MM.1S (cell line): ENCODE measurements around the gene RHOC.
A peak's percentile ranks its signal among the peaks of the same experiment; 100 is the strongest.

Experiments used
- DNase-seq: peaks from one replicate; pipeline ENCODE4 v3.0.0-alpha.2; 2015
- H2AFZ ChIP-seq: fragments of 300-600 bp; sonication (generic); 2 replicates; pipeline ENCODE4 v1.6.0; 2016; ENCODE audit warnings: antibody characterized with exemption, low read length
- H3F3A ChIP-seq: fragments of 300-600 bp; sonication (generic); 2 replicates; pipeline ENCODE4 v1.6.1; 2016; ENCODE audit warnings: mild to moderate bottlenecking, antibody characterized with exemption, low read length, moderate library complexity, mixed read lengths; ENCODE audit not compliant: insufficient read depth
- H3K27ac ChIP-seq: fragments of 300-600 bp; sonication (generic); 2 replicates; pipeline ENCODE4 v1.5.1; 2016; ENCODE audit warnings: mild to moderate bottlenecking, low read length
- H3K27me3 ChIP-seq: fragments of 300-600 bp; sonication (generic); replicated peaks from 2 replicates; pipeline ENCODE4 v1.6.0; 2016; ENCODE audit warnings: low read length; ENCODE audit not compliant: insufficient read depth
- H3K36me3 ChIP-seq: fragments of 300-600 bp; sonication (generic); replicated peaks from 2 replicates; pipeline ENCODE4 v1.6.1; 2016; ENCODE audit warnings: mild to moderate bottlenecking, low read length, mixed read lengths; ENCODE audit not compliant: insufficient read depth
- H3K4me1 ChIP-seq: fragments of 300-600 bp; sonication (generic); 2 replicates; pipeline ENCODE4 v1.6.1; 2016; ENCODE audit warnings: low read length, mixed read lengths
- H3K4me2 ChIP-seq: fragments of 300-600 bp; sonication (generic); 2 replicates; pipeline ENCODE4 v1.6.0; 2016; ENCODE audit warnings: low read depth, low read length
- H3K4me3 ChIP-seq: fragments of 300-600 bp; sonication (generic); 2 replicates; pipeline ENCODE4 v1.5.1; 2016; ENCODE audit warnings: low read length, mixed read lengths
- H3K79me2 ChIP-seq: fragments of 300-600 bp; sonication (generic); 2 replicates; pipeline ENCODE4 v1.6.1; 2016; ENCODE audit warnings: mixed run types, low read length, mixed read lengths
- H3K9ac ChIP-seq: fragments of 300-600 bp; sonication (generic); 2 replicates; pipeline ENCODE4 v1.6.1; 2016; ENCODE audit warnings: low read length, mixed read lengths
- H3K9me2 ChIP-seq: fragments of 300-600 bp; sonication (generic); replicated peaks from 2 replicates; pipeline ENCODE4 v1.6.1; 2016; ENCODE audit warnings: mild to moderate bottlenecking, low read length, mixed read lengths; ENCODE audit not compliant: insufficient read depth
- H3K9me3 ChIP-seq: fragments of 300-600 bp; sonication (generic); replicated peaks from 2 replicates; pipeline ENCODE4 v1.6.1; 2016; ENCODE audit warnings: mild to moderate bottlenecking, low read length, mixed read lengths; ENCODE audit not compliant: insufficient read depth
- H4K20me1 ChIP-seq: fragments of 300-600 bp; sonication (generic); 2 replicates; pipeline ENCODE4 v1.6.1; 2016; ENCODE audit warnings: mild to moderate bottlenecking, low read length, moderate library complexity, mixed read lengths; ENCODE audit not compliant: insufficient read depth
- EZH2 ChIP-seq: fragments of 300-600 bp; sonication (generic); optimal IDR thresholded peaks from 2 replicates; pipeline ENCODE3; 2017; ENCODE audit warnings: low read depth, mild to moderate bottlenecking, antibody characterized with exemption, low read length, mixed read lengths
- EZH2phosphoT487 ChIP-seq: fragments of 300-600 bp; sonication (generic); IDR thresholded peaks from 2 replicates; pipeline ENCODE4 v1.6.1; 2018; ENCODE audit warnings: antibody characterized with exemption, low read length
- TF ChIP-seq, protein P1 (sequence below): fragments of 300-600 bp; sonication (generic); IDR thresholded peaks from 2 replicates; pipeline ENCODE4 v1.5.1; 2016; ENCODE audit warnings: antibody characterized with exemption, low read length, mixed read lengths

The RHOC gene

DNA sequence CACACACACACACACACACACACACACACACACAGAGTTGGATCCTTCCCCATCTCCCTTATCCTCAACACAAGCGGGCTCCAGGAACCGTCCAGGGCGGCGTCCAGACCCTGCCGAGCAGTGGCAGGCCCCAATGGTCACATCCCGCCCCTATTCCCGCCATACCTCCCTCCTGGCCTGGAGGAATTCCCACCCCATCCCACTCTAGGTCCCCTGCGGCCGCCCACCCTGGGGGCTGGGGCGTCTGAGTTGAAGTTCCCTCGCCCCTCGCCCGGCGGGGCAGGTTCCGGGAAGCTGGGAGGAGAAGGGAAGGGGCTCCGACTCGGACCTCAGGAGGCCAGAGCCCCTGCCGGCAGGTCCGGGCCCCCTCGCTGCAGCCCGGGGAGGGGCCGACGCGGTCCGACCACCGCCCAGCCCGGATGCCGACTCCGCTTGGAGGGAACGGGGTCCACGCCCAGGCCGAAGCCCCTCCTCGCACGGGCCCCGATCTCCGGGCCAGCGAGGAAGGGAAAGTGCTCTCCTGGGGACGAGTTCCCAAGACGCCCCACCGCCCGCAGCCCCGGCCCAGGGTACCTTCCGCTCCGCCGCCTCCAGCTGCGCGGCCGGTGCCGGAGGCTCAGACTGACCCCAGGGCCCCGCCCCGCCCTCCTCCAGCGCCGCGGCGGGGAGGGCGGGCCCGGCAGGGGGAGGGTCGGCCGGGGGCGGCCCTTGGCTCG lies at the start of gene RHOC:
TSS of gene RHOC (minus strand) at position 623 of the 716 bp plus-strand sequence. CDS start 3,328 bp downstream, outside the sequence.
- no peak within 1 kb of the TSS for H3K27ac ChIP-seq
- TF ChIP-seq, protein P1, sequence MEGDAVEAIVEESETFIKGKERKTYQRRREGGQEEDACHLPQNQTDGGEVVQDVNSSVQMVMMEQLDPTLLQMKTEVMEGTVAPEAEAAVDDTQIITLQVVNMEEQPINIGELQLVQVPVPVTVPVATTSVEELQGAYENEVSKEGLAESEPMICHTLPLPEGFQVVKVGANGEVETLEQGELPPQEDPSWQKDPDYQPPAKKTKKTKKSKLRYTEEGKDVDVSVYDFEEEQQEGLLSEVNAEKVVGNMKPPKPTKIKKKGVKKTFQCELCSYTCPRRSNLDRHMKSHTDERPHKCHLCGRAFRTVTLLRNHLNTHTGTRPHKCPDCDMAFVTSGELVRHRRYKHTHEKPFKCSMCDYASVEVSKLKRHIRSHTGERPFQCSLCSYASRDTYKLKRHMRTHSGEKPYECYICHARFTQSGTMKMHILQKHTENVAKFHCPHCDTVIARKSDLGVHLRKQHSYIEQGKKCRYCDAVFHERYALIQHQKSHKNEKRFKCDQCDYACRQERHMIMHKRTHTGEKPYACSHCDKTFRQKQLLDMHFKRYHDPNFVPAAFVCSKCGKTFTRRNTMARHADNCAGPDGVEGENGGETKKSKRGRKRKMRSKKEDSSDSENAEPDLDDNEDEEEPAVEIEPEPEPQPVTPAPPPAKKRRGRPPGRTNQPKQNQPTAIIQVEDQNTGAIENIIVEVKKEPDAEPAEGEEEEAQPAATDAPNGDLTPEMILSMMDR = no peak
- TF ChIP-seq EZH2phosphoT487 = no peak
- no peak for TF ChIP-seq EZH2

DNA sequence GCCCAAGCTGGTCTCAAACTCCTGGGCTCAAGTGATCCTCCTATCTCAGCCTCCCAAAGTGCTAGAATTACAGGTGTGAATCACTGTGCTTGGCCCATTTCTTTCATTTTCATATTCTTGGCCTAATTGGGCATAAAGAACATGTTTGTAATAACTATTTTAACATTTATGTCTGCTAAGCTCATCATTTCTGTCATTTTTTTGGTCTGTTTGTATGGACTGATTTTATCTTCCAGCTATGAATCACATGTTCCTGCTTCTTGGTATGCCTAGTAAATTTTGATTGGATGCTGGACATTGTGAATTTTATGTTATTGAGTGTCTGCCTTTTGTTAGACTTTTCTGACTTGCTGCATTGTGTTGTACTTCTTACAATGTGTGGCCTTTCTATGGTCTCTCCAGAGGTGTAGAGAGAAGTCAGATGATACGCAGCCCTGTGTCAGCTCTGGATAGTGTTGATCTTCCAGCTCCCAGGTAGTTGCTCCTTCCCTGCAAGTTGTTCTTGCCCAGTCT lies 47.2 kb upstream of the RHOC start:
- no peaks in the 10 kb centered on the region for H3F3A ChIP-seq
- no peak for DNase-seq
- H3K9ac ChIP-seq = no peak overlapping the region
- no peak overlapping the region for H3K4me3 ChIP-seq
- no peak overlapping the region for H3K4me2 ChIP-seq
- no peaks in the 10 kb centered on the region for H3K9me3 ChIP-seq
- H3K79me2 ChIP-seq = no peaks in the 10 kb centered on the region
- no peaks in the 10 kb centered on the region for H3K9me2 ChIP-seq
- peaks cover 8% of the 10 kb centered on the region for H3K27me3 ChIP-seq
- no peaks in the 10 kb centered on the region for H4K20me1 ChIP-seq
- no peak overlapping the region for H3K27ac ChIP-seq
- TF ChIP-seq, protein P1 = no peak
- no peaks in the 10 kb centered on the region for H3K4me1 ChIP-seq
- no peaks in the 10 kb centered on the region for H3K36me3 ChIP-seq
- no peak overlapping the region for H2AFZ ChIP-seq

More for the DNA sequence above, at the start of gene RHOC:
- Histone ChIP-seq H3K4me3 (peak within 1 kb of the TSS; percentile 58), H3K27me3 (peaks cover 13% of the 10 kb centered on the region), H3K79me2 (no peaks in the 10 kb centered on the region), H3K4me2 (peak within 1 kb of the TSS; percentile 72; the same call in 1 of the 2 replicates), H3K36me3 (no peaks in the 10 kb centered on the region), H3K9me2 (no peaks in the 10 kb centered on the region), H4K20me1 (no peaks in the 10 kb centered on the region), H3K9me3 (no peaks in the 10 kb centered on the region), H2AFZ (no peak within 1 kb of the TSS), H3K9ac (no peak within 1 kb of the TSS), H3K4me1 (peaks cover 4% of the 10 kb centered on the region; the same call in 1 of the 2 replicates), H3F3A (no peaks in the 10 kb centered on the region)
- DNase-seq = peak; percentile 49

DNA sequence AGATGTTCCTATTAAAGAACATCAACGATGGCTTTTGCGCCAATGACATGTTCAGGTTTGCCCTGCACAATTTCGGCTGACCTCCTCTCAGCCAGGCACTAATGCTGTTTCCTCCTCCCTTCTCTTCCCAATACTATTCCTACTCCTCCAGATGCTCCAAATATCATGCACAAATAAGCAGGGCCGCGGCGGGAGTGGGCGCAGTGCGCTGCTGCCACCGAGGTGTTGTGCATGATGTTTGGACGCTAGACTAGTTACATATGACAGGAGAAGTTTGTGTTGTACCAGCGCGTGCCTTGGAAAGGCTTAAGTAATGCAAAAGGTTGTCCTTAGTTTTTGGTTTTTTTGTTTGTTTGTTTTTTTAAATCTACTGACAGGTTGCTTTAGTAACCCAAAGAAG lies 41.5 kb upstream of the RHOC start:
- DNase-seq = no peak
- no peaks in the 10 kb centered on the region for H3K9me2 ChIP-seq
- H3K27ac ChIP-seq = no peak overlapping the region
- no peaks in the 10 kb centered on the region for H3K36me3 ChIP-seq
- no peak for TF ChIP-seq EZH2
- TF ChIP-seq, protein P1 = no peak
- no peak for TF ChIP-seq EZH2phosphoT487
- H3K4me3 ChIP-seq = no peak overlapping the region
- H3K4me1 ChIP-seq = no peaks in the 10 kb centered on the region
- H3K27me3 ChIP-seq = no peaks in the 10 kb centered on the region
- no peak overlapping the region for H3K4me2 ChIP-seq
- no peaks in the 10 kb centered on the region for H3F3A ChIP-seq
- H3K79me2 ChIP-seq = no peaks in the 10 kb centered on the region
- H3K9me3 ChIP-seq = no peaks in the 10 kb centered on the region
- H3K9ac ChIP-seq = no peak overlapping the region
- H4K20me1 ChIP-seq = no peaks in the 10 kb centered on the region
- no peak overlapping the region for H2AFZ ChIP-seq
